GM12874 (cell line): ENCODE results near the gene APPL2.

Experiments used
- TF ChIP-seq, protein P1 (sequence below): IDR thresholded peaks from 2 replicates; pipeline ENCODE4 v1.5.1; 2011; ENCODE audit warnings: low read depth, mild to moderate bottlenecking, control low read depth, low read length, moderate library complexity; ENCODE audit not compliant: insufficient read depth

The APPL2 gene

DNA sequence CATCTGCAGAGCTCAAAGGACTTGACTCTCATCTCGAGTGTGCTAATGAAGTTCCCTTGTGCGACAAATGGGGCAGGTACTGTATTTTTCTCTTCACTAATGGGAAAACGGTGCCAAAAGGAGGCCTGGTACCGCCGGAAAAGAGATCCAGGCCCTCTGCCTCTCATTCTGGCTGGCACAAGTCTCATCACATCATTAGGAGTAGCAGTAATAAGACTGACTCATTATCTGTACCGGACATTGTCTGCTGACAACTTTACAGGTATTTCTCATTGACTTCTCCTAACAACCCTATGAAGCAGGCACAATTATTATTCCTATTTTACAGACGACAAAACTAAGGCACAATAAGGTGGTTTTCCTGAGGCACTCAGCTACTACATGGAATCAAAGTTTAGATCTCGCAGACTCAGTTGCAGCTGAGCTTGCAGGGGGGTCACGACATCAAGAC lies 668 bp downstream of the APPL2 start:
- TF ChIP-seq, protein P1, sequence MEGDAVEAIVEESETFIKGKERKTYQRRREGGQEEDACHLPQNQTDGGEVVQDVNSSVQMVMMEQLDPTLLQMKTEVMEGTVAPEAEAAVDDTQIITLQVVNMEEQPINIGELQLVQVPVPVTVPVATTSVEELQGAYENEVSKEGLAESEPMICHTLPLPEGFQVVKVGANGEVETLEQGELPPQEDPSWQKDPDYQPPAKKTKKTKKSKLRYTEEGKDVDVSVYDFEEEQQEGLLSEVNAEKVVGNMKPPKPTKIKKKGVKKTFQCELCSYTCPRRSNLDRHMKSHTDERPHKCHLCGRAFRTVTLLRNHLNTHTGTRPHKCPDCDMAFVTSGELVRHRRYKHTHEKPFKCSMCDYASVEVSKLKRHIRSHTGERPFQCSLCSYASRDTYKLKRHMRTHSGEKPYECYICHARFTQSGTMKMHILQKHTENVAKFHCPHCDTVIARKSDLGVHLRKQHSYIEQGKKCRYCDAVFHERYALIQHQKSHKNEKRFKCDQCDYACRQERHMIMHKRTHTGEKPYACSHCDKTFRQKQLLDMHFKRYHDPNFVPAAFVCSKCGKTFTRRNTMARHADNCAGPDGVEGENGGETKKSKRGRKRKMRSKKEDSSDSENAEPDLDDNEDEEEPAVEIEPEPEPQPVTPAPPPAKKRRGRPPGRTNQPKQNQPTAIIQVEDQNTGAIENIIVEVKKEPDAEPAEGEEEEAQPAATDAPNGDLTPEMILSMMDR, result no peak

DNA sequence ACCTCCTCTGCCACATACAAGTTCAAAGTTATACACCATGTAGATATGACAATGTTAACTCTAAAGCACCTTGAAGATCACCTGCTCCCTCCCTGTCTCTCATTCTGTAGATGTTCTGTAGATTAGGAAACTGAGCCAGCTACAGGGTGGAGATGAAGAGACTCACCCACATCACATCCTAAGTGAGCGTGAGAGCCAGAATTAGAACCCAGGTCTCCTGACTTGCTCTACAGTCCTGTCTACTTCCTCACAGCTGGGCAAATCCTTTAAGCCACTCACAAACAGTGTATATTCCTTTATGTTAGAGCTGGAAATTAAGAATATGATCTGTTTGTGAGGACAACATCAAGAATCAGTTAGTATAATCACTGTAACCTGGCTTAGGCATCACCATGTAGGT lies 1.8 kb downstream of the APPL2 start:
- TF ChIP-seq, protein P1, result no peak

DNA sequence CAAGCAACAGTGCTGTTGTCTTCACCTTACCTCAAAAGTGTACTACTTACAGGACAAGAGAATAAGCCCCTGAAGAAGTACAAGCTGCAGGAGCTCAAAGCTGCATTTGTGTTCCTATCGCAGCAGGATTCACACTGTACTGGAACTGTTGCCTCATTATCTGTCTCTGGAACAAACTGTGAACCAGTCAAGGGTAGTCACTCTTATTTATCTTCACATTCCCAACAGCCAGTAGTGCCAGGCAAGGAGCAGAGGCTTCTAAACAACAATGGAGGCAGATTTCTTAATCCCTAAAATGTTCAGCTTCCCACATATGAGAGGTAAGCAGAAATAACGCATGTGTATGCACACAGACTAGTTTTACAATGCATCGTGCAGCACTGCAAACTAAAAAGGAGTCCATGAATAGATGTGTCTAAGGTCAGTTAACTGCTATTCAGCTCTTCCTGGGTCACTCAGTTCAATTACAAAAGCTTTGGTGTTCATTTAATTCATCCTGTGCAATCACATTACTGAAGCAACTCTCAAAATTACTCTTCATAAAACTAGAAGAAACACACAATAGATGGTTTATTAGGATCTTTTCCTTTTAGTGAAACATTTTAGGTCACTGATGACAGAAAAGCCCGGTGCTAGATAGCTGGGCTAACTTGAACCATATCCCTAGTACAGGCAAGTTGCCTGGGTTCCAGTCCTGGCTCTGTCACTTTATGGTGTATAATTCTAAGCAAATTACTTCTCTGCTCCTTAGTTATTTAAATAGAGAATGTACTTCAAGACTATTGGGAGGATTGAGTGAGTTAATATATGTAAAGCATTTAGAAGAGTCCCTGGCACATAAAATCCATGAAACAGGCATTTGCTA lies 2.7 kb downstream of the APPL2 start:
- TF ChIP-seq, protein P1, result no peak

DNA sequence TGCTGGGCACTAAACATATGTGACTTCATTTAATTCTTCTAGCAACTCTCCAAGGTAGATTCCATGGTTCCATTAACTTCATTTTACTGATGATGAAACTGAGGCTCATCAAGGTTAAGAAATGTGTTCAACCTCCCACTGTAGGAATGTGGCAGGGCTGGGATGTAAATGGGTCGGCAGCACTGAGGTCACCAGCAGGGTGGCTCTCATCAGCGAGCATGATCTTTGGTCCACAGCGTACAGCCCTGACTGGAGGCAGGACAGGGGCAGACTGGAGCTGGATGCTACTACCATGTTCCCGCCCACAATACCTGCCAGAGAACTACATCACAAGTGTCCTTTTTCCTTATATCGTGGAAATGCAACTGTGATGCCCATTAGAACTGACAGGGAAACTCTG lies 4.6 kb downstream of the APPL2 start:
- TF ChIP-seq, protein P1, result no peak

DNA sequence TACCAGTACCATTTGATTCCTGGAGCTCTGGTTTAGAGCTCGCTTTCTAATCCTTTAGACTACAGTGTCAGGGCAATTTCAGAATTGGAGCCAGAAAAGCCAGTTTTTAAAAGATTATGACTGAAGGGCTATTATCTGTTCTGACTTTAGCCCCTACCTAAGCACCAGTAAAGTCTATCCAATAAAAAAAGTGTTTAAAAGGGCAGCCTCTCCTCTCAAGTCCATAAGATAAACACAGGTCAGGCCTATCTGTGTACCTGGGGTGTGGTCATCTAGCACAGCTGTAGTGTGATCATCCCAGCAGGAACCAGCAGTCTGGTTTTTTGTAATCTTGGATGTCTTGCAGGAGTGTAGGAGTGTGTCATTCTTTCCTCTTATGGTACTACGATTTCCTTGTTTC lies 6.6 kb downstream of the APPL2 start:
- TF ChIP-seq, protein P1, result no peak

DNA sequence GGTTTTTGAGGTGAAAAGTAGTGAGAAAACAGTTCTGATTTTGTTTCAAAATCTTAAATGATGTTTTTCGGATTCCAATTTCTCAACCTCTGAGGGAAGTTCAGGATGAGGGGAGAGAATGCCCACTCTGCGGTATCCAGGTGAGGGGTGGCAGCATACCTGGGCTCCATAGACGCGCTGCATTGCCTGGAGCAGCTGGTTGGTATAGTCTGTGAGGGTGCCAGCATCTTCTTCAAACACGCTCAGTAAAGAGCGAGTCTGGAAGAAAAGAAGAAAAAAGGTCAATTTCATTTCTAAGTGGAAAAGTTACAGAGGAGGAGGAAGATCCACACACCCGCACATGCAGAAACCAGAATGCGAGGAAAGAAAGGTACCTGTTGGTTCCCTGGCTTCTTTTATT lies 7.0 kb downstream of the APPL2 start:
- TF ChIP-seq, protein P1, result no peak

DNA sequence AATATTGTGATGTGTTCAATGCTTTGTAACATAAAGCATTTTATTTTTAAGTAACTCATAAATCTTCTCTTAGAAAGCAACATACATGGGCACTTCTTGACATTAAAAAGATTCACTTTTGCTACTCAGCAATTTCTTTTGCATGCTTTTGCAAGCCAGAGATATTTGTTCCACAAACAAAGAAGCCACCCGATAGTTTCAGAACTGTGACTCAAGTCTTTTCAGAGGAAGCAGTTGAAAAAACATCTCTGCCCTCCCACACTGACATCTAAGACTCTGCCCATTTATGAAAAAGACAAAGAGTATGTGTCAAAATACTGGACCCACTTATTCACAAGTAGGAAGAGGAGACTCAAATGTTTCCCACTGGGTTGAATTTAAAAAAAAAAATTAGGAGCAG lies 7.5 kb downstream of the APPL2 start:
- TF ChIP-seq, protein P1, result no peak
